ENCODE results near the gene SLC2A1.

GRCh38 chr1:42926879-42927242 is 31.8 kb downstream of the SLC2A1 start:
- TF ChIP-seq CTCF (IDR thresholded peaks at IDR 0.05) (no peak), POLR2A (IDR thresholded peaks at IDR 0.05) (no peak)

Measured in lower leg skin (tissue), 3 donors.